ENCODE results near the gene SERPINB6. TPM values are rescaled to one million over a fixed set of nuclear protein-coding genes. Genes with fewer than 3 reads are reported as not detected.
"Not testable (repeated sequence)": the region's sequence is repeated elsewhere in the genome, so short reads cannot be mapped to it uniquely, and the experiment has no call there.

The SERPINB6 gene
- total RNA-seq, 1 experiment from 2014 or later = 131 TPM

DNA sequence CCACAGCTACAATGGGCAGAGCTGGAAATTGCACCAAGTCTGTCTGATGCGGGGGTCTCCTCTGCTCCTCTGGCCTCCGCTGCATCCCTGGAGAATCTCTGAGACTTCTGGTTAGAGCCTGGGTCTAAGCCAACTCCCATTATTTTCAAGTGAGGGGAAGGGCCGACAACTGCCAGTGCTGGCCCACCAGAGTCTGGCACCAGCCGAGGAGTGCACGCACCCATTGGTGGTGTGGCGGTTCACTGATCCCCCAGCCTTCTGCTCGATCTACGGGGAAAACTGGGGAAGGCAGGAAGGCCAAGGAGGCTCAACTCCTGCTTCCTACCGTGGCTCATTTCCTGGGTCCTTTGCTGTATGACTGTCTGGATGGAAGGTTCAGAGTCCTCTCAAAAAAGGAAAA, 34.5 kb upstream of the SERPINB6 start:
- peaks cover 6% of the 10 kb centered on the region for H3K9me3 ChIP-seq (ENCODE audit: control insufficient read depth, insufficient read depth, low read depth, low read length)
- no peak overlapping the region for H3K4me3 ChIP-seq (ENCODE audit: low read depth in 2 of 2, low read length in 2 of 2)
- in situ Hi-C loops (cut with HindIII; ENCODE audit: low pct_unique_long_range_greater_than_20kb, low sequenced_read_pairs) = no loop called here
- H3K27me3 ChIP-seq (ENCODE audit: control insufficient read depth, insufficient read depth, low read length) = no peaks in the 10 kb centered on the region
- ChIA-PET CTCF (no interaction called here), POLR2A (interaction anchor here (1.0 kb wide), 1 partner anchor 48 kb away, joined by 3 read pairs; no protein-coding TSS in a partner anchor)
- no peak for TF ChIP-seq SIN3A (IDR thresholded peaks at IDR 0.05; ENCODE audit: borderline replicate concordance, insufficient read depth, low read depth, low read length)
- TF ChIP-seq, protein P1, sequence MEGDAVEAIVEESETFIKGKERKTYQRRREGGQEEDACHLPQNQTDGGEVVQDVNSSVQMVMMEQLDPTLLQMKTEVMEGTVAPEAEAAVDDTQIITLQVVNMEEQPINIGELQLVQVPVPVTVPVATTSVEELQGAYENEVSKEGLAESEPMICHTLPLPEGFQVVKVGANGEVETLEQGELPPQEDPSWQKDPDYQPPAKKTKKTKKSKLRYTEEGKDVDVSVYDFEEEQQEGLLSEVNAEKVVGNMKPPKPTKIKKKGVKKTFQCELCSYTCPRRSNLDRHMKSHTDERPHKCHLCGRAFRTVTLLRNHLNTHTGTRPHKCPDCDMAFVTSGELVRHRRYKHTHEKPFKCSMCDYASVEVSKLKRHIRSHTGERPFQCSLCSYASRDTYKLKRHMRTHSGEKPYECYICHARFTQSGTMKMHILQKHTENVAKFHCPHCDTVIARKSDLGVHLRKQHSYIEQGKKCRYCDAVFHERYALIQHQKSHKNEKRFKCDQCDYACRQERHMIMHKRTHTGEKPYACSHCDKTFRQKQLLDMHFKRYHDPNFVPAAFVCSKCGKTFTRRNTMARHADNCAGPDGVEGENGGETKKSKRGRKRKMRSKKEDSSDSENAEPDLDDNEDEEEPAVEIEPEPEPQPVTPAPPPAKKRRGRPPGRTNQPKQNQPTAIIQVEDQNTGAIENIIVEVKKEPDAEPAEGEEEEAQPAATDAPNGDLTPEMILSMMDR (IDR thresholded peaks at IDR 0.05) = no peak
- no peak for TF ChIP-seq TCF7L2 (IDR thresholded peaks at IDR 0.05; ENCODE audit: low read depth, low read length)
- TF ChIP-seq POLR2AphosphoS5 (IDR thresholded peaks at IDR 0.05; ENCODE audit: low read depth, low read length) = no peak
- TF ChIP-seq, protein P2, sequence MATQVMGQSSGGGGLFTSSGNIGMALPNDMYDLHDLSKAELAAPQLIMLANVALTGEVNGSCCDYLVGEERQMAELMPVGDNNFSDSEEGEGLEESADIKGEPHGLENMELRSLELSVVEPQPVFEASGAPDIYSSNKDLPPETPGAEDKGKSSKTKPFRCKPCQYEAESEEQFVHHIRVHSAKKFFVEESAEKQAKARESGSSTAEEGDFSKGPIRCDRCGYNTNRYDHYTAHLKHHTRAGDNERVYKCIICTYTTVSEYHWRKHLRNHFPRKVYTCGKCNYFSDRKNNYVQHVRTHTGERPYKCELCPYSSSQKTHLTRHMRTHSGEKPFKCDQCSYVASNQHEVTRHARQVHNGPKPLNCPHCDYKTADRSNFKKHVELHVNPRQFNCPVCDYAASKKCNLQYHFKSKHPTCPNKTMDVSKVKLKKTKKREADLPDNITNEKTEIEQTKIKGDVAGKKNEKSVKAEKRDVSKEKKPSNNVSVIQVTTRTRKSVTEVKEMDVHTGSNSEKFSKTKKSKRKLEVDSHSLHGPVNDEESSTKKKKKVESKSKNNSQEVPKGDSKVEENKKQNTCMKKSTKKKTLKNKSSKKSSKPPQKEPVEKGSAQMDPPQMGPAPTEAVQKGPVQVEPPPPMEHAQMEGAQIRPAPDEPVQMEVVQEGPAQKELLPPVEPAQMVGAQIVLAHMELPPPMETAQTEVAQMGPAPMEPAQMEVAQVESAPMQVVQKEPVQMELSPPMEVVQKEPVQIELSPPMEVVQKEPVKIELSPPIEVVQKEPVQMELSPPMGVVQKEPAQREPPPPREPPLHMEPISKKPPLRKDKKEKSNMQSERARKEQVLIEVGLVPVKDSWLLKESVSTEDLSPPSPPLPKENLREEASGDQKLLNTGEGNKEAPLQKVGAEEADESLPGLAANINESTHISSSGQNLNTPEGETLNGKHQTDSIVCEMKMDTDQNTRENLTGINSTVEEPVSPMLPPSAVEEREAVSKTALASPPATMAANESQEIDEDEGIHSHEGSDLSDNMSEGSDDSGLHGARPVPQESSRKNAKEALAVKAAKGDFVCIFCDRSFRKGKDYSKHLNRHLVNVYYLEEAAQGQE (IDR thresholded peaks at IDR 0.05; ENCODE audit: insufficient read depth in 1 of 2, low read depth in 2 of 2, low read length in 1 of 2) = no peak
- no peak for DNase-seq (ENCODE audit: low read depth, low spot score)
- intact Hi-C loops (cut with micrococcal nuclease; ENCODE audit: unreplicated experiment) = no loop called here
- peaks cover 8% of the 10 kb centered on the region for H3K4me1 ChIP-seq (ENCODE audit: control insufficient read depth, insufficient read depth, low read length)
- H3K27ac ChIP-seq (ENCODE audit: low read length) = no peak overlapping the region
- no TSS peak for BruUV-seq (replicated peaks)
- H3K36me3 ChIP-seq (ENCODE audit: control insufficient read depth, insufficient read depth, low read length) = no peaks in the 10 kb centered on the region
- ATAC-seq = no peak

GRCh38 chr6:3005077-3005476, 33.7 kb upstream of the SERPINB6 start:
- ATAC-seq = no peak
- in situ Hi-C loops (cut with HindIII; ENCODE audit: low pct_unique_long_range_greater_than_20kb, low sequenced_read_pairs) = no loop called here
- BruUV-seq (replicated peaks) = TSS peak; percentile 9

GRCh38 chr6:3003226-3003625, 31.9 kb upstream of the SERPINB6 start:
- intact Hi-C loops (cut with micrococcal nuclease; ENCODE audit: unreplicated experiment); ATAC-seq; BruUV-seq (replicated peaks); CTCF ChIA-PET; in situ Hi-C loops (cut with HindIII; ENCODE audit: low pct_unique_long_range_greater_than_20kb, low sequenced_read_pairs); H3K27me3 ChIP-seq (ENCODE audit: control insufficient read depth, insufficient read depth, low read length); H3K27ac ChIP-seq (ENCODE audit: low read length); H3K36me3 ChIP-seq (ENCODE audit: control insufficient read depth, insufficient read depth, low read length); POLR2A ChIA-PET; H3K9me3 ChIP-seq (ENCODE audit: control insufficient read depth, insufficient read depth, low read depth, low read length); DNase-seq (ENCODE audit: low read depth, low spot score); H3K4me1 ChIP-seq (ENCODE audit: control insufficient read depth, insufficient read depth, low read length); H3K4me3 ChIP-seq (ENCODE audit: low read depth in 2 of 2, low read length in 2 of 2): not testable (repeated sequence)

More at GRCh38 chr6:3005077-3005476, 33.7 kb upstream of the SERPINB6 start:
- intact Hi-C loops (cut with micrococcal nuclease; ENCODE audit: unreplicated experiment) = no loop called here
- CTCF ChIA-PET = no interaction called here
- Histone ChIP-seq H3K4me1 (ENCODE audit: control insufficient read depth, insufficient read depth, low read length) (peaks cover 8% of the 10 kb centered on the region), H3K27me3 (ENCODE audit: control insufficient read depth, insufficient read depth, low read length) (no peaks in the 10 kb centered on the region), H3K4me3 (ENCODE audit: low read depth in 2 of 2, low read length in 2 of 2) (no peak overlapping the region), H3K27ac (ENCODE audit: low read length) (no peak overlapping the region), H3K9me3 (ENCODE audit: control insufficient read depth, insufficient read depth, low read depth, low read length) (no peaks in the 10 kb centered on the region), H3K36me3 (ENCODE audit: control insufficient read depth, insufficient read depth, low read length) (no peaks in the 10 kb centered on the region; the same call in 1 of the 2 replicates)
- POLR2A ChIA-PET = no interaction called here
- no peak for DNase-seq (ENCODE audit: low read depth, low spot score)
- TF ChIP-seq POLR2AphosphoS5 (IDR thresholded peaks at IDR 0.05; ENCODE audit: low read depth, low read length) (no peak), TCF7L2 (IDR thresholded peaks at IDR 0.05; ENCODE audit: low read depth, low read length) (no peak), SIN3A (IDR thresholded peaks at IDR 0.05; ENCODE audit: borderline replicate concordance, insufficient read depth, low read depth, low read length) (no peak)
- TF ChIP-seq, protein P2 (IDR thresholded peaks at IDR 0.05; ENCODE audit: insufficient read depth in 1 of 2, low read depth in 2 of 2, low read length in 1 of 2) = no peak
- TF ChIP-seq, protein P1 (IDR thresholded peaks at IDR 0.05) = no peak
